Mesendoderm (in vitro differentiated cells): ENCODE results near the gene QRFP.
A peak's percentile ranks its signal among the peaks of the same experiment; 100 is the strongest.

Source experiments
- DNase-seq: peaks from one replicate; pipeline ENCODE4 v3.0.0; 2013
- H2AK5ac ChIP-seq: 2 replicates; pipeline ENCODE4 v1.6.1; 2013; ENCODE audit warnings: low read length, inconsistent platforms
- H2BK120ac ChIP-seq: 2 replicates; pipeline ENCODE4 v1.6.1; 2013; ENCODE audit warnings: low read depth, mild to moderate bottlenecking, low read length, moderate library complexity, mixed read lengths
- H2BK15ac ChIP-seq: replicated peaks from 2 replicates; pipeline ENCODE4 v1.6.1; 2013; ENCODE audit warnings: low read depth, mild to moderate bottlenecking, moderate library complexity
- H2BK5ac ChIP-seq: 2 replicates; pipeline ENCODE4 v1.6.1; 2013; ENCODE audit warnings: low read length, inconsistent platforms
- H3K18ac ChIP-seq: 2 replicates; pipeline ENCODE4 v1.6.1; 2013; ENCODE audit warnings: mild to moderate bottlenecking, low read length, mixed read lengths
- H3K23ac ChIP-seq: one replicate; pipeline ENCODE4 v1.6.1; 2013; ENCODE audit warnings: low read length
- H3K27ac ChIP-seq: 2 replicates; pipeline ENCODE4 v1.5.1; 2013; ENCODE audit warnings: low read depth, mild to moderate bottlenecking, inconsistent platforms, low read length, moderate library complexity
- H3K27me3 ChIP-seq: 2 replicates; pipeline ENCODE4 v1.6.1; 2013; ENCODE audit warnings: low read length, control low read depth, mild to moderate bottlenecking, inconsistent platforms; ENCODE audit not compliant: insufficient read depth, poor library complexity
- H3K36me3 ChIP-seq: 2 replicates; pipeline ENCODE4 v1.6.1; 2013; ENCODE audit warnings: low read length, inconsistent platforms; ENCODE audit not compliant: control insufficient read depth, insufficient read depth
- H3K4ac ChIP-seq: one replicate; pipeline ENCODE4 v1.6.1; 2013; ENCODE audit warnings: low read depth, mild to moderate bottlenecking, low read length, moderate library complexity
- H3K4me1 ChIP-seq: 2 replicates; pipeline ENCODE4 v1.6.1; 2013; ENCODE audit warnings: low read depth, low read length, inconsistent platforms; ENCODE audit not compliant: control insufficient read depth
- H3K4me2 ChIP-seq: 2 replicates; pipeline ENCODE4 v1.6.1; 2013; ENCODE audit warnings: low read length
- H3K4me3 ChIP-seq: 2 replicates; pipeline ENCODE4 v1.5.1; 2013; ENCODE audit warnings: mild to moderate bottlenecking, low read length
- H3K56ac ChIP-seq: one replicate; pipeline ENCODE4 v1.6.1; 2013; ENCODE audit warnings: low read length
- H3K79me1 ChIP-seq: 2 replicates; pipeline ENCODE4 v1.6.1; 2013; ENCODE audit warnings: low read length, inconsistent platforms
- H3K79me2 ChIP-seq: 2 replicates; pipeline ENCODE4 v1.6.1; 2013; ENCODE audit warnings: mild to moderate bottlenecking, low read length; ENCODE audit not compliant: control insufficient read depth, insufficient read depth
- H3K9ac ChIP-seq: 2 replicates; pipeline ENCODE4 v1.6.1; 2013; ENCODE audit warnings: low read length, inconsistent platforms
- H4K5ac ChIP-seq: one replicate; pipeline ENCODE4 v1.6.1; 2013; ENCODE audit warnings: low read length
- H4K8ac ChIP-seq: one replicate; pipeline ENCODE4 v1.6.1; 2013; ENCODE audit warnings: low read depth, mild to moderate bottlenecking, control low read depth, low read length, moderate library complexity
- WGBS: extraction: QIAGEN DNeasy Blood & Tissue Kit; methylation state at CpG from one replicate; pipeline ENCODE4 v1.1.7; 2013; ENCODE audit warnings: low lambda C conversion rate, missing lambda C conversion rate; ENCODE audit not compliant: insufficient coverage; ENCODE audit errors: extremely low coverage; 5-methylcytosine and 5-hydroxymethylcytosine counted together

Gene QRFP

GRCh38 chr9:130857864-130858738 is 38.5 kb downstream of the QRFP start:
- Histone ChIP-seq H3K4ac (no peak overlapping the region), H3K4me1 (peaks cover 2% of the 10 kb centered on the region), H3K79me2 (peaks cover 15% of the 10 kb centered on the region), H4K5ac (no peak overlapping the region), H3K79me1 (peaks cover 19% of the 10 kb centered on the region), H3K4me2 (no peak overlapping the region), H3K27ac (no peak overlapping the region), H3K4me3 (no peak overlapping the region), H2AK5ac (no peak overlapping the region), H3K18ac (no peak overlapping the region), H4K8ac (no peak overlapping the region), H3K27me3 (no peaks in the 10 kb centered on the region), H3K56ac (no peak overlapping the region), H3K9ac (no peak overlapping the region), H2BK120ac (no peak overlapping the region), H2BK5ac (no peak overlapping the region), H3K36me3 (peaks cover 8% of the 10 kb centered on the region), H3K23ac (no peak overlapping the region), H2BK15ac (no peak overlapping the region)
- DNase-seq, result peak; percentile 85
- WGBS, result no CpG with 5 or more reads among the region's 22 CpGs

- WGBS, result no CpG with 5 or more reads among the region's 8 CpGs
- H3K79me2 ChIP-seq, result peaks cover 18% of the 10 kb centered on the region
Observed at GRCh38 chr9:130856474-130856873, 40.1 kb downstream of the QRFP start.

GRCh38 chr9:130854835-130855234 is 41.8 kb downstream of the QRFP start:
- Histone ChIP-seq H2BK5ac (no peak overlapping the region), H3K27me3 (no peaks in the 10 kb centered on the region), H3K36me3 (peaks cover 3% of the 10 kb centered on the region), H3K79me2 (peaks cover 25% of the 10 kb centered on the region), H3K23ac (no peak overlapping the region), H4K5ac (no peak overlapping the region), H2BK15ac (no peak overlapping the region), H3K18ac (no peak overlapping the region), H3K4me2 (no peak overlapping the region), H3K79me1 (peaks cover 8% of the 10 kb centered on the region), H3K4ac (no peak overlapping the region), H3K4me3 (no peak overlapping the region), H3K27ac (no peak overlapping the region), H2AK5ac (no peak overlapping the region), H3K4me1 (peaks cover 2% of the 10 kb centered on the region), H3K9ac (no peak overlapping the region), H4K8ac (no peak overlapping the region), H3K56ac (no peak overlapping the region), H2BK120ac (no peak overlapping the region)
- no peak for DNase-seq
- no CpG with 5 or more reads among the region's 9 CpGs for WGBS

More at GRCh38 chr9:130856474-130856873, 40.1 kb downstream of the QRFP start:
- no peak overlapping the region for H2BK5ac ChIP-seq
- H3K27me3 ChIP-seq, result no peaks in the 10 kb centered on the region
- H3K4me1 ChIP-seq, result peaks cover 2% of the 10 kb centered on the region
- peaks cover 16% of the 10 kb centered on the region for H3K79me1 ChIP-seq
- H3K27ac ChIP-seq, result no peak overlapping the region
- H3K36me3 ChIP-seq, result peaks cover 5% of the 10 kb centered on the region
- no peak overlapping the region for H3K9ac ChIP-seq
- no peak overlapping the region for H3K4me3 ChIP-seq
- no peak for DNase-seq
- no peak overlapping the region for H2AK5ac ChIP-seq
- no peak overlapping the region for H3K18ac ChIP-seq
- no peak overlapping the region for H2BK120ac ChIP-seq
- H2BK15ac ChIP-seq, result no peak overlapping the region
- no peak overlapping the region for H3K4me2 ChIP-seq
- H4K8ac ChIP-seq, result no peak overlapping the region
- H3K23ac ChIP-seq, result no peak overlapping the region
- H4K5ac ChIP-seq, result no peak overlapping the region
- H3K56ac ChIP-seq, result no peak overlapping the region
- no peak overlapping the region for H3K4ac ChIP-seq

GRCh38 chr9:130854092-130854491 is 42.5 kb downstream of the QRFP start:
- H3K79me2 ChIP-seq, result peaks cover 32% of the 10 kb centered on the region
- no peak for DNase-seq
- H3K23ac ChIP-seq, result no peak overlapping the region
- H2AK5ac ChIP-seq, result no peak overlapping the region
- no peaks in the 10 kb centered on the region for H3K27me3 ChIP-seq
- no peak overlapping the region for H2BK15ac ChIP-seq
- no peak overlapping the region for H3K4me3 ChIP-seq
- no peak overlapping the region for H3K27ac ChIP-seq
- H3K36me3 ChIP-seq, result peaks cover 3% of the 10 kb centered on the region
- WGBS, result no CpG with 5 or more reads among the region's 8 CpGs
- H3K4me2 ChIP-seq, result no peak overlapping the region
- no peak overlapping the region for H4K8ac ChIP-seq
- H3K4me1 ChIP-seq, result peaks cover 2% of the 10 kb centered on the region
- H3K9ac ChIP-seq, result no peak overlapping the region
- peaks cover 8% of the 10 kb centered on the region for H3K79me1 ChIP-seq
- no peak overlapping the region for H2BK5ac ChIP-seq
- no peak overlapping the region for H3K4ac ChIP-seq
- no peak overlapping the region for H3K18ac ChIP-seq
- H4K5ac ChIP-seq, result no peak overlapping the region
- H2BK120ac ChIP-seq, result no peak overlapping the region
- no peak overlapping the region for H3K56ac ChIP-seq

- H3K4me2 ChIP-seq, result no peak overlapping the region
- H3K36me3 ChIP-seq, result peaks cover 3% of the 10 kb centered on the region
- no peak overlapping the region for H2BK5ac ChIP-seq
- H3K18ac ChIP-seq, result no peak overlapping the region
- no peak overlapping the region for H3K27ac ChIP-seq
- H2BK15ac ChIP-seq, result no peak overlapping the region
- no peak overlapping the region for H3K4me3 ChIP-seq
- H2BK120ac ChIP-seq, result no peak overlapping the region
- no peak overlapping the region for H4K5ac ChIP-seq
- H3K56ac ChIP-seq, result no peak overlapping the region
- H3K23ac ChIP-seq, result no peak overlapping the region
- H3K4me1 ChIP-seq, result peaks cover 2% of the 10 kb centered on the region
- H3K9ac ChIP-seq, result no peak overlapping the region
- no peak overlapping the region for H2AK5ac ChIP-seq
- no peak for DNase-seq
- H3K4ac ChIP-seq, result no peak overlapping the region
- H4K8ac ChIP-seq, result no peak overlapping the region
- H3K79me2 ChIP-seq, result peaks cover 30% of the 10 kb centered on the region
- peaks cover 6% of the 10 kb centered on the region for H3K79me1 ChIP-seq
- no peaks in the 10 kb centered on the region for H3K27me3 ChIP-seq
- no CpG with 5 or more reads among the region's 7 CpGs for WGBS
Observed at GRCh38 chr9:130852801-130853200, 43.8 kb downstream of the QRFP start.
